Measurements from ENCODE around the gene ATXN7L1. TPM values are rescaled to one million over a fixed set of nuclear protein-coding genes. Genes with fewer than 3 reads are reported as not detected.

Gene ATXN7L1
- total RNA-seq, 2 donors from 2014 or later = 1.7 to 3.2 TPM

- no peak for DNase-seq (ENCODE audit: low spot score)
- no peak for TF ChIP-seq CTCF (IDR thresholded peaks at IDR 0.05)
Observed at GRCh38 chr7:105639667-105640493, 236.5 kb downstream of the ATXN7L1 start.

GRCh38 chr7:105638902-105639495 is 237.4 kb downstream of the ATXN7L1 start:
- no peak for DNase-seq (ENCODE audit: low spot score)
- Histone ChIP-seq H3K36me3 (peaks cover 25% of the 10 kb centered on the region), H3K9me3 (no peaks in the 10 kb centered on the region), H3K4me1 (peaks cover 0 to 6% of the 10 kb centered on the region in 2 donors), H3K27ac (no peak overlapping the region), H3K27me3 (no peaks in the 10 kb centered on the region), H3K4me3 (no peak overlapping the region)
- no peak for TF ChIP-seq CTCF (IDR thresholded peaks at IDR 0.05)

More at GRCh38 chr7:105639667-105640493, 236.5 kb downstream of the ATXN7L1 start:
- no peaks in the 10 kb centered on the region for H3K27me3 ChIP-seq
- H3K36me3 ChIP-seq = peaks cover 25% of the 10 kb centered on the region
- H3K27ac ChIP-seq = no peak overlapping the region
- H3K4me1 ChIP-seq = peaks cover 0 to 9% of the 10 kb centered on the region in 2 donors
- no peaks in the 10 kb centered on the region for H3K9me3 ChIP-seq
- no peak overlapping the region for H3K4me3 ChIP-seq

GRCh38 chr7:105638334-105638733 is 238.1 kb downstream of the ATXN7L1 start:
- Histone ChIP-seq H3K4me1 (no peaks in the 10 kb centered on the region), H3K27ac (no peak overlapping the region), H3K36me3 (peaks cover 25% of the 10 kb centered on the region), H3K9me3 (no peaks in the 10 kb centered on the region), H3K27me3 (no peaks in the 10 kb centered on the region), H3K4me3 (no peak overlapping the region)
- DNase-seq (ENCODE audit: low spot score) = no peak
- no peak for TF ChIP-seq CTCF (IDR thresholded peaks at IDR 0.05)

- no peaks in the 10 kb centered on the region for H3K4me1 ChIP-seq
- H3K36me3 ChIP-seq = peaks cover 25% of the 10 kb centered on the region
- no peak for DNase-seq (ENCODE audit: low spot score)
- TF ChIP-seq CTCF (IDR thresholded peaks at IDR 0.05) = no peak
- H3K4me3 ChIP-seq = no peak overlapping the region
- H3K9me3 ChIP-seq = no peaks in the 10 kb centered on the region
- H3K27me3 ChIP-seq = no peaks in the 10 kb centered on the region
- no peak overlapping the region for H3K27ac ChIP-seq
Observed at GRCh38 chr7:105637755-105638154, 238.6 kb downstream of the ATXN7L1 start.

- Histone ChIP-seq H3K27ac (no peak overlapping the region), H3K4me3 (no peak overlapping the region), H3K4me1 (no peaks in the 10 kb centered on the region), H3K27me3 (no peaks in the 10 kb centered on the region), H3K9me3 (no peaks in the 10 kb centered on the region), H3K36me3 (peaks cover 18% of the 10 kb centered on the region)
- no peak for TF ChIP-seq CTCF (IDR thresholded peaks at IDR 0.05)
- no peak for DNase-seq (ENCODE audit: low spot score)
Observed at GRCh38 chr7:105636982-105637381, 239.4 kb downstream of the ATXN7L1 start.

Measured in right atrium auricular region (tissue), 2 donors.